Measurements from ENCODE around the gene TEX48. TPM values are rescaled to one million over a fixed set of nuclear protein-coding genes. Genes with fewer than 3 reads are reported as not detected.

TEX48 gene
- total RNA-seq, 1 donor from 2014 or later: not detected

DNA sequence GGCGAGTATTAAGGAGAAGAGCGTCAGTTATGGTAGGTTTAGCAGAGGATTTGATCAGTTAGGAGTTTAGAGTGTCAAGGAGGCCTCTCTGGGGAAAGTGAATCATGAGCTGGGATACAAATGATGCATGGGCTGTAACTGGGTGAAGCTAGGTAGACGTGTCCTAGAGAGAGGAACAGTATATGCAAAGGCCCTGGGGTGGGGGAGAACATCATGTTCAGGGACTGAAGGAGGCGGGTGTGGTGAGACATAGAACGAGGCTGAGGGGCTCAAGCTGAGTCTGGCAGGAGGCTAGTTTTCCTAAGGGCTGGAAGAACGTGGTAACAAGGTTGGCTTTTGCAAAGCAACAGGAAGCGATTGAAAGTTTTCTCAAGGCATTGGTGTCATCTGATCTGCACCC is 60.4 kb downstream of the TEX48 start:
- no peak for DNase-seq (ENCODE audit: low spot score)

DNA sequence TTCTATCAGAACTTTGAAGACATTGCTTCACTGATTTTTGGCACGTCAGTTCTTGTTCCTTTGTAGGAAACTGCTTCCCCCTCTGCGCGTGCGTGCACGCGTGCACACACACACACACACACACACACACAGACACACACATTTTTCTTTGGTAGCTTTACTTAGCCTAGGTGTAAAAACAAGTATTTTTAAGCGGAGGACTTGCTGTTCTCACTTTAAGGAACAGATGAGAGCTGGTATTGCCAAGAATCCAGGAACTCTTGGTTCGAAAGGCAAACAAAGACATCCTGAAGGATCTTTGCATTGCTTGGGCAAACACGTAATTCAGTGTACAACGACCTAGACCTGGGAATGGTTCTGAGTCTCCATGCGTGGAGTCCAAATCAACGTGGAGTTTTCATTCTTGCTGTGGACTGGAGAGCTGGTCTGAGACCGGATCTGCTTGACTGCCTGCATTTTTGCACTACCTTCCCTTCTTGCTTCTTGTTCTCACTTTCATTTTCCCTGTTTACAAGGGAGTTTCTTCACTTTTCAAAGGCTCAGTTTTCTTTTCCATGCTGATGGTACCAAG is 62.7 kb downstream of the TEX48 start:
- DNase-seq (ENCODE audit: low spot score): no peak

GRCh38 chr9:114616684-114617520 is 65.1 kb downstream of the TEX48 start:
- peak; percentile 61 for DNase-seq (ENCODE audit: low spot score)

Other genes with a start within 250 kb of the TEX48 start
- gene WHRN, start 176.7 kb downstream of the TEX48 start, total RNA-seq: 11.8 TPM
- 136 TPM for gene ATP6V1G1, start 94.4 kb downstream of the TEX48 start, total RNA-seq
- gene TMEM268, start 70.9 kb downstream of the TEX48 start, total RNA-seq: 18.9 TPM
- gene TEX53, start 24.4 kb downstream of the TEX48 start, total RNA-seq: not detected
- 16.2 TPM for gene TNFSF15, start 123.8 kb upstream of the TEX48 start, total RNA-seq
- 1.5 TPM for gene TNFSF8, start 248.4 kb upstream of the TEX48 start, total RNA-seq

Measured in ureter (tissue), 1 donor.